ENCODE measurements around the gene NCS1. TPM values are rescaled to one million over a fixed set of nuclear protein-coding genes. Genes with fewer than 3 reads are reported as not detected.

NCS1 gene
- total RNA-seq, 2 experiments from 2014 or later = 0.17 TPM; not detected in 1

- ChIA-PET POLR2A (no interaction called here), CTCF (no interaction called here)
- no peak for TF ChIP-seq CTCF (IDR thresholded peaks at IDR 0.05)
- Histone ChIP-seq H3K36me3 (ENCODE audit: insufficient read depth, low read length) (no peaks in the 10 kb centered on the region), H3K27me3 (ENCODE audit: control insufficient read depth in 1 of 2, insufficient read depth in 2 of 2, low read length in 2 of 2) (no peaks in the 10 kb centered on the region), H3K27ac (ENCODE audit: low read depth in 1 of 2, low read length in 2 of 2) (no peak overlapping the region), H3K4me3 (ENCODE audit: low read length) (no peak overlapping the region), H3K4me1 (ENCODE audit: insufficient read depth, low read length) (no peaks in the 10 kb centered on the region), H3K9me3 (ENCODE audit: control insufficient read depth in 1 of 2, insufficient read depth in 1 of 2, low read length in 2 of 2) (no peaks in the 10 kb centered on the region)
- no peak overlapping the region for H3K27ac Mint-ChIP-seq
- ATAC-seq (ENCODE audit: poor library complexity) = no peak
- no peaks in the 10 kb centered on the region for H3K9me3 Mint-ChIP-seq
- no peaks in the 10 kb centered on the region for H3K36me3 Mint-ChIP-seq (ENCODE audit: low read depth)
- DNase-seq = no peak
- no peak overlapping the region for H3K4me3 Mint-ChIP-seq
- intact Hi-C loops (cut with DNase I, micrococcal nuclease) = no loop called here
- no peaks in the 10 kb centered on the region for H3K27me3 Mint-ChIP-seq
- no peaks in the 10 kb centered on the region for H3K4me1 Mint-ChIP-seq (ENCODE audit: low read depth)
These were observed 19.5 kb downstream of the NCS1 start for GRCh38 chr9:130191749-130192120.

GRCh38 chr9:130192382-130192999, 20.3 kb downstream of the NCS1 start:
- H3K9me3 ChIP-seq (ENCODE audit: control insufficient read depth in 1 of 2, insufficient read depth in 1 of 2, low read length in 2 of 2) = no peaks in the 10 kb centered on the region
- H3K4me3 Mint-ChIP-seq = no peak overlapping the region
- H3K27ac ChIP-seq (ENCODE audit: low read depth in 1 of 2, low read length in 2 of 2) = no peak overlapping the region
- no peaks in the 10 kb centered on the region for H3K36me3 Mint-ChIP-seq (ENCODE audit: low read depth)
- TF ChIP-seq CTCF (IDR thresholded peaks at IDR 0.05) = no peak
- no peaks in the 10 kb centered on the region for H3K27me3 ChIP-seq (ENCODE audit: control insufficient read depth in 1 of 2, insufficient read depth in 2 of 2, low read length in 2 of 2)
- H3K4me3 ChIP-seq (ENCODE audit: low read length) = no peak overlapping the region
- DNase-seq (no peak), ATAC-seq (ENCODE audit: poor library complexity) (no peak)
- H3K4me1 Mint-ChIP-seq (ENCODE audit: low read depth) = no peaks in the 10 kb centered on the region
- no peak overlapping the region for H3K27ac Mint-ChIP-seq
- intact Hi-C loops (cut with DNase I, micrococcal nuclease) = no loop called here
- H3K27me3 Mint-ChIP-seq = no peaks in the 10 kb centered on the region
- no peaks in the 10 kb centered on the region for H3K4me1 ChIP-seq (ENCODE audit: insufficient read depth, low read length)
- H3K9me3 Mint-ChIP-seq = no peaks in the 10 kb centered on the region
- ChIA-PET POLR2A (no interaction called here), CTCF (no interaction called here)
- H3K36me3 ChIP-seq (ENCODE audit: insufficient read depth, low read length) = no peaks in the 10 kb centered on the region

GRCh38 chr9:130193103-130193502, 20.9 kb downstream of the NCS1 start:
- DNase-seq (no peak), ATAC-seq (ENCODE audit: poor library complexity) (no peak)
- Histone ChIP-seq H3K27ac (ENCODE audit: low read depth in 1 of 2, low read length in 2 of 2) (no peak overlapping the region), H3K4me1 (ENCODE audit: insufficient read depth, low read length) (no peaks in the 10 kb centered on the region), H3K4me3 (ENCODE audit: low read length) (no peak overlapping the region), H3K9me3 (ENCODE audit: control insufficient read depth in 1 of 2, insufficient read depth in 1 of 2, low read length in 2 of 2) (peaks cover 0 to 1% of the 10 kb centered on the region in 2 experiments), H3K27me3 (ENCODE audit: control insufficient read depth in 1 of 2, insufficient read depth in 2 of 2, low read length in 2 of 2) (no peaks in the 10 kb centered on the region), H3K36me3 (ENCODE audit: insufficient read depth, low read length) (no peaks in the 10 kb centered on the region)
- intact Hi-C loops (cut with DNase I, micrococcal nuclease) = no loop called here
- no peaks in the 10 kb centered on the region for H3K9me3 Mint-ChIP-seq
- ChIA-PET POLR2A (no interaction called here), CTCF (no interaction called here)
- no peaks in the 10 kb centered on the region for H3K4me1 Mint-ChIP-seq (ENCODE audit: low read depth)
- H3K27me3 Mint-ChIP-seq = no peaks in the 10 kb centered on the region
- H3K36me3 Mint-ChIP-seq (ENCODE audit: low read depth) = no peaks in the 10 kb centered on the region
- no peak overlapping the region for H3K4me3 Mint-ChIP-seq
- H3K27ac Mint-ChIP-seq = no peak overlapping the region
- TF ChIP-seq CTCF (IDR thresholded peaks at IDR 0.05) = no peak

Measured in CD4-positive, alpha-beta T cell (primary cell).